EL (cell line): ENCODE data around the gene MOB3B.
A peak's percentile ranks its signal among the peaks of the same experiment; 100 is the strongest.

Experiments used
- DNase-seq: peaks from one replicate; pipeline ENCODE4 v3.0.0-alpha.2; 2016

The MOB3B gene

GRCh38 chr9:27529316-27530278 lies at the start of gene MOB3B:
TSS of gene MOB3B (minus strand) at chr9:27529814. CDS start at chr9:27455550, 74,264 bp downstream.
- DNase-seq = peak; percentile 64

GRCh38 chr9:27573634-27574590 lies 44.3 kb upstream of the MOB3B start:
- peak; percentile 98 for DNase-seq

- DNase-seq = peak; percentile 79
These were observed 43.5 kb upstream of the MOB3B start, which contains the start of gene C9orf72 for GRCh38 chr9:27572918-27573633. TSS of gene C9orf72 (minus strand) at chr9:27573481. CDS start at chr9:27567120, 6,361 bp downstream.

- DNase-seq = peak; percentile 43
These were observed 42.9 kb upstream of the MOB3B start for GRCh38 chr9:27572566-27572917.

- no peak for DNase-seq
These were observed 42.4 kb upstream of the MOB3B start for GRCh38 chr9:27572061-27572460.

GRCh38 chr9:27571011-27571410 lies 41.4 kb upstream of the MOB3B start:
- no peak for DNase-seq

GRCh38 chr9:27569406-27569805 lies 39.8 kb upstream of the MOB3B start:
- DNase-seq = no peak

GRCh38 chr9:27566118-27566517 lies 36.5 kb upstream of the MOB3B start:
- no peak for DNase-seq

GRCh38 chr9:27565696-27566095 lies 36.1 kb upstream of the MOB3B start:
- no peak for DNase-seq

GRCh38 chr9:27564670-27565069 lies 35.1 kb upstream of the MOB3B start:
- no peak for DNase-seq

GRCh38 chr9:27563738-27564430 lies 34.3 kb upstream of the MOB3B start:
- DNase-seq = no peak

GRCh38 chr9:27561685-27562084 lies 32.1 kb upstream of the MOB3B start:
- DNase-seq = no peak

GRCh38 chr9:27560457-27560856 lies 30.8 kb upstream of the MOB3B start:
- DNase-seq = no peak

- DNase-seq = no peak
These were observed 28.7 kb upstream of the MOB3B start for GRCh38 chr9:27558307-27558706.

GRCh38 chr9:27556470-27556869 lies 26.9 kb upstream of the MOB3B start:
- DNase-seq = no peak

- no peak for DNase-seq
These were observed 25.1 kb upstream of the MOB3B start for GRCh38 chr9:27554712-27555111.

GRCh38 chr9:27549196-27549755 lies 19.7 kb upstream of the MOB3B start:
- no peak for DNase-seq

- peak; percentile 28 for DNase-seq
These were observed 18.6 kb upstream of the MOB3B start for GRCh38 chr9:27548055-27548741.

GRCh38 chr9:27545471-27545870 lies 15.9 kb upstream of the MOB3B start:
- DNase-seq = no peak

- DNase-seq = no peak
These were observed 12.9 kb upstream of the MOB3B start for GRCh38 chr9:27542508-27542907.

- DNase-seq = no peak
These were observed 12.1 kb upstream of the MOB3B start for GRCh38 chr9:27541740-27542139.
